CD4-positive, alpha-beta T cell treated with Interleukin-12 subunit alpha and Interleukin-12 subunit beta, for 1 hour (primary cell): ENCODE measurements around the gene CABCOCO1.

ENCODE experiments used
- DNase-seq: peaks from one replicate; pipeline ENCODE4 v3.0.0-alpha.2; 2020

CABCOCO1 gene

GRCh38 chr10:61662794-61663259 is at the start of gene CABCOCO1:
Gene CABCOCO1, plus strand, starts transcription at chr10:61662929. Its CDS starts 44 bp downstream, at chr10:61662973.
- no peak for DNase-seq

GRCh38 chr10:61613665-61614064 is 49.1 kb upstream of the CABCOCO1 start:
- DNase-seq, result no peak

- no peak for DNase-seq
Measured at GRCh38 chr10:61616611-61617010, 46.1 kb upstream of the CABCOCO1 start.

GRCh38 chr10:61617180-61617579 is 45.5 kb upstream of the CABCOCO1 start:
- DNase-seq, result no peak

- DNase-seq, result no peak
Measured at GRCh38 chr10:61617586-61617985, 45.1 kb upstream of the CABCOCO1 start.

- no peak for DNase-seq
Measured at GRCh38 chr10:61618388-61618961, 44.3 kb upstream of the CABCOCO1 start.

- DNase-seq, result no peak
Measured at GRCh38 chr10:61620506-61620905, 42.2 kb upstream of the CABCOCO1 start.

- no peak for DNase-seq
Measured at GRCh38 chr10:61621605-61622051, 41.1 kb upstream of the CABCOCO1 start.

GRCh38 chr10:61623161-61623560 is 39.6 kb upstream of the CABCOCO1 start:
- no peak for DNase-seq

- DNase-seq, result no peak
Measured at GRCh38 chr10:61626209-61626608, 36.5 kb upstream of the CABCOCO1 start.

- no peak for DNase-seq
Measured at GRCh38 chr10:61627266-61627665, 35.5 kb upstream of the CABCOCO1 start.

GRCh38 chr10:61628151-61628874 is 34.4 kb upstream of the CABCOCO1 start:
- no peak for DNase-seq

- no peak for DNase-seq
Measured at GRCh38 chr10:61628875-61629513, 33.7 kb upstream of the CABCOCO1 start.

- DNase-seq, result no peak
Measured at GRCh38 chr10:61629576-61629975, 33.2 kb upstream of the CABCOCO1 start.

GRCh38 chr10:61632057-61632670 is 30.6 kb upstream of the CABCOCO1 start:
- no peak for DNase-seq

GRCh38 chr10:61633665-61634064 is 29.1 kb upstream of the CABCOCO1 start:
- no peak for DNase-seq

- no peak for DNase-seq
Measured at GRCh38 chr10:61634746-61635145, 28.0 kb upstream of the CABCOCO1 start.

GRCh38 chr10:61635471-61635870 is 27.3 kb upstream of the CABCOCO1 start:
- DNase-seq, result no peak

GRCh38 chr10:61635932-61636331 is 26.8 kb upstream of the CABCOCO1 start:
- DNase-seq, result no peak

GRCh38 chr10:61639952-61640351 is 22.8 kb upstream of the CABCOCO1 start:
- DNase-seq, result no peak

GRCh38 chr10:61640856-61641255 is 21.9 kb upstream of the CABCOCO1 start:
- no peak for DNase-seq

- no peak for DNase-seq
Measured at GRCh38 chr10:61642150-61642571, 20.6 kb upstream of the CABCOCO1 start.

GRCh38 chr10:61642676-61643075 is 20.1 kb upstream of the CABCOCO1 start:
- DNase-seq, result no peak
